Stimulated activated CD4-positive, alpha-beta T cell treated with anti-CD3 and anti-CD28 coated beads, Interleukin-4, amount 100 ng/mL, for 24 hours (primary cell): ENCODE results near the gene B3GAT1.
"Not testable (repeated sequence)": the region's sequence is repeated elsewhere in the genome, so short reads cannot be mapped to it uniquely, and the experiment has no call there.

ENCODE experiments used
- DNase-seq: peaks from one replicate; pipeline ENCODE4 v3.0.0-alpha.2; 2020

Gene B3GAT1

GRCh38 chr11:134412203-134413042 is at the start of gene B3GAT1:
Gene B3GAT1, minus strand, starts transcription at chr11:134412242. Its CDS starts 24,583 bp downstream, at chr11:134387659.
- peak; percentile 10 for DNase-seq

- DNase-seq = no peak
These were observed 49.6 kb upstream of the B3GAT1 start for GRCh38 chr11:134461621-134462020.

GRCh38 chr11:134460881-134461280 is 48.8 kb upstream of the B3GAT1 start:
- DNase-seq = no peak

- DNase-seq = no peak
These were observed 48.1 kb upstream of the B3GAT1 start for GRCh38 chr11:134460062-134460561.

- no peak for DNase-seq
These were observed 47.4 kb upstream of the B3GAT1 start for GRCh38 chr11:134459246-134460061.

- DNase-seq = not testable (repeated sequence)
These were observed 45.5 kb upstream of the B3GAT1 start for GRCh38 chr11:134457411-134458007.

GRCh38 chr11:134455516-134455915 is 43.5 kb upstream of the B3GAT1 start:
- no peak for DNase-seq

- DNase-seq = no peak
These were observed 42.2 kb upstream of the B3GAT1 start for GRCh38 chr11:134454146-134454690.

- DNase-seq = no peak
These were observed 41.4 kb upstream of the B3GAT1 start for GRCh38 chr11:134453441-134453840.

- DNase-seq = no peak
These were observed 40.8 kb upstream of the B3GAT1 start for GRCh38 chr11:134452838-134453155.

GRCh38 chr11:134452026-134452837 is 40.2 kb upstream of the B3GAT1 start:
- DNase-seq = no peak

GRCh38 chr11:134450186-134450585 is 38.1 kb upstream of the B3GAT1 start:
- DNase-seq = no peak

- no peak for DNase-seq
These were observed 37.7 kb upstream of the B3GAT1 start for GRCh38 chr11:134449713-134450112.

- no peak for DNase-seq
These were observed 37.0 kb upstream of the B3GAT1 start for GRCh38 chr11:134449051-134449450.

GRCh38 chr11:134447696-134448095 is 35.7 kb upstream of the B3GAT1 start:
- DNase-seq = no peak

- DNase-seq = no peak
These were observed 33.7 kb upstream of the B3GAT1 start for GRCh38 chr11:134445601-134446325.

GRCh38 chr11:134444160-134445108 is 32.4 kb upstream of the B3GAT1 start:
- not testable (repeated sequence) for DNase-seq

- DNase-seq = no peak
These were observed 31.2 kb upstream of the B3GAT1 start for GRCh38 chr11:134443246-134443645.

GRCh38 chr11:134442246-134442645 is 30.2 kb upstream of the B3GAT1 start:
- DNase-seq = no peak

GRCh38 chr11:134441706-134442105 is 29.7 kb upstream of the B3GAT1 start:
- no peak for DNase-seq
